ENCODE measurements around the gene NUDT15.

The NUDT15 gene

DNA sequence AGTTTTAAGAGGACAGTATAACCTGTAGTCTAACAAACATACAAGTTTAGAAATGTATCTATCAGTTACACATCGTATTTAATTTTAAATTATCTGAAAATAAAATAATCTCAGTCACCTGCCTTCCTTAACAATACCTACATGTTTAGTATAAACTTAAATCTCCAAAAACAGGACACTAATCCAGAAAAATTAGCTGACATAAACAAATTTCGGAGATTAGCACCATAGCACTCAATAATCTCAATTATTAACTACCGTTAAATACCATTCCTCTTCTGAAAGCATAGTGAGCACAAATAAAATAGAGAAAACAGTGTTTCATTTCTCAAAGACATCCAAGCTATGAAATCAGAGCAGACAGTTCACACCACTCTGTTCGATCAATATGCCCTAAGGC, 44.2 kb downstream of the NUDT15 start:
- DNase-seq (ENCODE audit: extremely low spot score), result no peak
- ChIA-PET POLR2A (no interaction called here), CTCF (interaction anchor here (1.0 to 1.4 kb wide), 3 partner anchors 10 to 44 kb away, joined by 3 to 7 read pairs (median 4); partner anchors contain the start of gene NUDT15)
- TF ChIP-seq, protein P1, sequence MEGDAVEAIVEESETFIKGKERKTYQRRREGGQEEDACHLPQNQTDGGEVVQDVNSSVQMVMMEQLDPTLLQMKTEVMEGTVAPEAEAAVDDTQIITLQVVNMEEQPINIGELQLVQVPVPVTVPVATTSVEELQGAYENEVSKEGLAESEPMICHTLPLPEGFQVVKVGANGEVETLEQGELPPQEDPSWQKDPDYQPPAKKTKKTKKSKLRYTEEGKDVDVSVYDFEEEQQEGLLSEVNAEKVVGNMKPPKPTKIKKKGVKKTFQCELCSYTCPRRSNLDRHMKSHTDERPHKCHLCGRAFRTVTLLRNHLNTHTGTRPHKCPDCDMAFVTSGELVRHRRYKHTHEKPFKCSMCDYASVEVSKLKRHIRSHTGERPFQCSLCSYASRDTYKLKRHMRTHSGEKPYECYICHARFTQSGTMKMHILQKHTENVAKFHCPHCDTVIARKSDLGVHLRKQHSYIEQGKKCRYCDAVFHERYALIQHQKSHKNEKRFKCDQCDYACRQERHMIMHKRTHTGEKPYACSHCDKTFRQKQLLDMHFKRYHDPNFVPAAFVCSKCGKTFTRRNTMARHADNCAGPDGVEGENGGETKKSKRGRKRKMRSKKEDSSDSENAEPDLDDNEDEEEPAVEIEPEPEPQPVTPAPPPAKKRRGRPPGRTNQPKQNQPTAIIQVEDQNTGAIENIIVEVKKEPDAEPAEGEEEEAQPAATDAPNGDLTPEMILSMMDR (IDR thresholded peaks at IDR 0.05; ENCODE audit: control extremely low read depth, extremely low read depth, low read depth, missing control alignments), result no peak

DNA sequence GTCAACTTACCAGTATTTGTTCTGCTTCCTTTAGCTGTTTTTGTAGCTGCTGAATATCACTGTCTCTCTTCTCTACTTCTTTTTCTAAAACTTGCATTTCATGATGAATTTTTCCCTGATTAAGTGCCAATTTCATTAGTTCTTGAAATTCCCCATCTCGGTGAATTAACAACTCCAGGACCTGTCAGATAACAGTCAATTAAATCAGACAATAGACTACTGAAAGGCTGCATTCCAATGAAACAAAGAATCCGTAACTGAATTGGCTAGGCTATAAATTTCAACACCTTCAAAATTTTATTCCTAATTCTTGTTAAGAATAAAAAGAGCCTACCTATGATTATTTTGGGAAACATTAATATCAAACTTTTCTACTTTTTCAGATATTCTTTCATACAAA, 48.7 kb downstream of the NUDT15 start:
- POLR2A ChIA-PET, result no interaction called here
- no peak for DNase-seq (ENCODE audit: extremely low spot score)
- TF ChIP-seq, protein P1 (IDR thresholded peaks at IDR 0.05; ENCODE audit: control extremely low read depth, extremely low read depth, low read depth, missing control alignments), result no peak
- CTCF ChIA-PET, result no interaction called here

DNA sequence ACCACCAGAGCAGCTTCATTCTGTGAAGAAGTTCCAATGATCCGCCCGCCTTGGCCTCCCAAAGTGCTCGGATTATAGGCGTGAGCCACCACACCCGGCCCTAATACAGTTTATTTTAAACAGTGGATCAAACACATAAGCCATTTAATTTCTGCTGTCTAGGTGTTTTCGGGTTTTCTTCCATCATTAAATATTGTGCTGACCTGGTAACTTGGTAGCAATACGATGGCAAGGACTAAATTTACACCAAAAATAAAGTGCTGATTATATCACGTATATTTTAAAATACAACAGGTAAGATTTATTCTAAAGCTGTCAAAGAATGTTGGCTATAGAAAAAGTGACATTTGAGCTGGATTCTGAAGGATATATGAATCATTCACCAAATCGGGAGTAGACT, 56.1 kb downstream of the NUDT15 start:
- ChIA-PET POLR2A (no interaction called here), CTCF (interaction anchor here (1.0 to 4.1 kb wide), 8 partner anchors 10 to 55 kb away, joined by 3 to 29 read pairs (median 6); partner anchors contain the start of gene NUDT15)
- TF ChIP-seq, protein P1 (IDR thresholded peaks at IDR 0.05; ENCODE audit: control extremely low read depth, extremely low read depth, low read depth, missing control alignments), result no peak
- no peak for DNase-seq (ENCODE audit: extremely low spot score)

DNA sequence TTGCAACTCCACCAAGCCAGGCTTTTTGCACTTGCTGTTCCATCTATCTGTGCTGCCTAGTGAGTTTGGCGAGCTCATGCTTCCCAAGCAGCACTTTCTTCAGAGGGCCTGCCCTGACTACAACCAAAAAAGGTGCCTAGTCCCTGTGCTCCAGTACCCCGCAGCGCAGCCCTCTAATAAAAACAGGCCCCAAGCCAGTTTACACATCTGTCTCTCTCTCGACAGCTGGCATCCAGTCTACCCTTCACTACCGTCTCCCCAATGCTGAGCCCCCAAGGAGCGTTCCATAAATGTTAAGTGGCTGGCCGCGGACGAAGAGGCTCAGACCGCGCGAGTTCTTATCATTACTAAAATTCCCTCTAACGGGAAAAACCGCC, 56.9 kb downstream of the NUDT15 start:
- ChIA-PET POLR2A (no interaction called here), CTCF (interaction anchor here (1.0 to 4.1 kb wide), 20 partner anchors 10 to 1279 kb away, joined by 3 to 29 read pairs (median 4); partner anchors contain the start of gene NUDT15)

DNA sequence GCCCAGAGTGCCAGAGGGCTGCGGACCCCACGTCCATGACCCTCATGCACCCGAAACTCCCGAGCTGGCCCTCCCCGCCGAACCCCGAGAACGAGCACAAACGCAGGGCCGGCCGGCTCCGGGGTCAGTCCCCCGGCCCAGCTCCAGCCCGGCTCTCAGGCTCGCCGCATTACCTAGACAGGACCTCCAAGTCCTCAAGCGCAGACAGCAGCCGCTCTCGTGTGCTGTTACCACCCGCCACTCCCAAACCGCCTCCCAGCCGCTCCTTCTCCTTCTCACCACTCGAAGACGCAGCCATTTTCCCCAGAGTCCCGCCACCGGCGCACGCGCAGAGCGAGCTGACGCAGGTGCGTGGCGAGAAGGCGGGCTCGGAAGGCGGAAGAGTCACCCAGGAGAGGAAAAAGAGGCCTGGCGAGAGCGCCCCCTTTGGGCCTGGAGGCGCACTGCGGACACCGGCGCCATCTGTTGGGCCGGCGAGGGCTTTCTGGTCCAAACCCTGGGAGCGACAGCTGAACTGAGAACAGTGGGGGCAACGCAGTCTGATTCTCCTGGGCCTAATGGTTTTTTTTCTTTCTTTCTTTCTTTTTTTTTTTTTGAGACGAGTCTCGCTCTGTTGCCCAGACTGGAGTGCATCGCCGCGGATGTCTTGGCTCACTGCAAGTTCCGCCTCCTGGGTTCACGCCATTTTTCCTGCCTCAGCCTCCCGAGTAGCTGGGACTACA, 57.4 kb downstream of the NUDT15 start, which contains the start of gene MED4:
MED4 (minus strand) TSS at position 324 of the 722 bp plus-strand sequence; CDS start at position 298, 26 bp downstream.
- POLR2A ChIA-PET, result interaction anchor here (0.7 kb wide), 1 partner anchor 98 kb away, joined by 3 read pairs; no protein-coding TSS in a partner anchor
- TF ChIP-seq, protein P1 (IDR thresholded peaks at IDR 0.05; ENCODE audit: control extremely low read depth, extremely low read depth, low read depth, missing control alignments), result peak; percentile 100
- CTCF ChIA-PET, result interaction anchor here (0.7 to 4.1 kb wide), 20 partner anchors 9 to 1279 kb away, joined by 3 to 29 read pairs (median 4); partner anchors contain the start of gene NUDT15
- DNase-seq (ENCODE audit: extremely low spot score), result peak; percentile 98

More for the DNA sequence above, 56.9 kb downstream of the NUDT15 start:
- TF ChIP-seq, protein P1 (IDR thresholded peaks at IDR 0.05; ENCODE audit: control extremely low read depth, extremely low read depth, low read depth, missing control alignments), result no peak
- peak; percentile 13 for DNase-seq (ENCODE audit: extremely low spot score)

DNA sequence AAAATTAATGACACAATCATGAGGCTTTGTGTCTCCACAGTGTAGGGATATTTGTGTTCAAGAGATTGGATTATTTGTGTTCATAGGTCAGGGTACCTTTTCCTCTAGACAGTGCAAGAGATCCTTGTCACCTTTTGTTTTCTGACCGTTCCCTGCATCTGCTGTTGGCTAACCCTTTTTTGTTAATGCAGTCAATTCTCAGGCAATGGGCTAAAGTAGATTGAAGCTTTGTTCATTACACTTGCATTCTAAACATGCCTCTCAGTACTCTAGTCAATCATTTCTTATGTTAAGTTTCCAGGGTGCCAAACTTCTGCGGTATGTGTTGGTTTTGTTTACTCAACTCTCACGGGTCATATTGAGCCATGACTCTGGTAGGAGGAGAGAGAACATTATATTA, 59.1 kb downstream of the NUDT15 start:
- CTCF ChIA-PET, result no interaction called here

More for the DNA sequence above, 59.1 kb downstream of the NUDT15 start:
- POLR2A ChIA-PET, result no interaction called here
- no peak for DNase-seq (ENCODE audit: extremely low spot score)
- TF ChIP-seq, protein P1 (IDR thresholded peaks at IDR 0.05; ENCODE audit: control extremely low read depth, extremely low read depth, low read depth, missing control alignments), result no peak

All from GM10248 (cell line).